Measurements from ENCODE around the gene ENPP1.

DNA sequence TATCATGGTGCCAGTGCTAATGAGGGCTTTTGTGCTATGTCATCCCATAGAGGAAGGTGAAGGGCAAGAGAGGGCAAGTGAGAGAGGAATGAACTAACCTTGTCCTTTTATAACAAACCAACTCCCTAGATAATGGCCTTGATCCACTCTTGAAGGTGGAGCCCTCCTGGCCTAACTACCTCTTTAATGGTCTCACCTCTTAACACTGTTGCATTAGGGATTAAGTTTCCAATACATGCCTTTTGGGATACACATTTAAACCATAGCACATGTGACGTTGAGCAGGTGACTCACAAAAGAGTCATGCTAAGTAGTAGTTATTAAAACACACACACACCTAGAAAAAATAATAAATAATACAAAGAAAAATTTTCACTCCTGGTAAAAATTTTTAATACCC, 106.4 kb downstream of the ENPP1 start:
- TF ChIP-seq, protein P1, sequence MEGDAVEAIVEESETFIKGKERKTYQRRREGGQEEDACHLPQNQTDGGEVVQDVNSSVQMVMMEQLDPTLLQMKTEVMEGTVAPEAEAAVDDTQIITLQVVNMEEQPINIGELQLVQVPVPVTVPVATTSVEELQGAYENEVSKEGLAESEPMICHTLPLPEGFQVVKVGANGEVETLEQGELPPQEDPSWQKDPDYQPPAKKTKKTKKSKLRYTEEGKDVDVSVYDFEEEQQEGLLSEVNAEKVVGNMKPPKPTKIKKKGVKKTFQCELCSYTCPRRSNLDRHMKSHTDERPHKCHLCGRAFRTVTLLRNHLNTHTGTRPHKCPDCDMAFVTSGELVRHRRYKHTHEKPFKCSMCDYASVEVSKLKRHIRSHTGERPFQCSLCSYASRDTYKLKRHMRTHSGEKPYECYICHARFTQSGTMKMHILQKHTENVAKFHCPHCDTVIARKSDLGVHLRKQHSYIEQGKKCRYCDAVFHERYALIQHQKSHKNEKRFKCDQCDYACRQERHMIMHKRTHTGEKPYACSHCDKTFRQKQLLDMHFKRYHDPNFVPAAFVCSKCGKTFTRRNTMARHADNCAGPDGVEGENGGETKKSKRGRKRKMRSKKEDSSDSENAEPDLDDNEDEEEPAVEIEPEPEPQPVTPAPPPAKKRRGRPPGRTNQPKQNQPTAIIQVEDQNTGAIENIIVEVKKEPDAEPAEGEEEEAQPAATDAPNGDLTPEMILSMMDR (IDR thresholded peaks at IDR 0.05): no peak
- TF ChIP-seq POLR2A (IDR thresholded peaks at IDR 0.05): no peak
